ENCODE results near the gene DDX28.
"Not testable (repeated sequence)": the region's sequence is repeated elsewhere in the genome, so short reads cannot be mapped to it uniquely, and the experiment has no call there.

DNA sequence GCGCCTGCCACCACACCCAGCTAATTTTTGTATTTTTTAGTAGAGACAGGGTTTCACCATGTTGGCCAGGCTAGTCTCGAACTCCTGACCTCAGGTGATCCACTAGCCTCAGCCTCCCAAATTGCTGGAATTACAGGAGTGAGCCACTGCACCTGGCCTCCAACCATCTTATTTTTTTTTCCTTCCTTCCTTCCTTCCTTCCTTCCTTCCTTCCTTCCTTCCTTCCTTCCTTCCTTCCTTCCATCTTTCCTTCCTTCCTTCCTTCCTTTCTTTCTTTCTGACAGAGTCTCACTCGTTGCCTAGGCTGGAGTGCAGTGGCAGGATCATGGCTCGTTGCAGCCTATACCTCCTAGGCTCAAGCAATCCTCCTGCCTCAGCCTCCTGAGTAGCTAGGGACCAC, 13.2 kb downstream of the DDX28 start:
- TF ChIP-seq, protein P1, sequence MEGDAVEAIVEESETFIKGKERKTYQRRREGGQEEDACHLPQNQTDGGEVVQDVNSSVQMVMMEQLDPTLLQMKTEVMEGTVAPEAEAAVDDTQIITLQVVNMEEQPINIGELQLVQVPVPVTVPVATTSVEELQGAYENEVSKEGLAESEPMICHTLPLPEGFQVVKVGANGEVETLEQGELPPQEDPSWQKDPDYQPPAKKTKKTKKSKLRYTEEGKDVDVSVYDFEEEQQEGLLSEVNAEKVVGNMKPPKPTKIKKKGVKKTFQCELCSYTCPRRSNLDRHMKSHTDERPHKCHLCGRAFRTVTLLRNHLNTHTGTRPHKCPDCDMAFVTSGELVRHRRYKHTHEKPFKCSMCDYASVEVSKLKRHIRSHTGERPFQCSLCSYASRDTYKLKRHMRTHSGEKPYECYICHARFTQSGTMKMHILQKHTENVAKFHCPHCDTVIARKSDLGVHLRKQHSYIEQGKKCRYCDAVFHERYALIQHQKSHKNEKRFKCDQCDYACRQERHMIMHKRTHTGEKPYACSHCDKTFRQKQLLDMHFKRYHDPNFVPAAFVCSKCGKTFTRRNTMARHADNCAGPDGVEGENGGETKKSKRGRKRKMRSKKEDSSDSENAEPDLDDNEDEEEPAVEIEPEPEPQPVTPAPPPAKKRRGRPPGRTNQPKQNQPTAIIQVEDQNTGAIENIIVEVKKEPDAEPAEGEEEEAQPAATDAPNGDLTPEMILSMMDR (IDR thresholded peaks at IDR 0.05 in 2 of 3, conservative IDR thresholded peaks at IDR 0.05 in 1 of 3; ENCODE audit: control insufficient read depth in 2 of 3, extremely low read depth in 1 of 3, insufficient read depth in 1 of 3, low read depth in 3 of 3, low read length in 3 of 3), result not testable (repeated sequence)
- TF ChIP-seq RAD21 (IDR thresholded peaks at IDR 0.05; ENCODE audit: insufficient read depth, low read depth, low read length); POLR2A (IDR thresholded peaks at IDR 0.05; ENCODE audit: low read depth, low read length): not testable (repeated sequence)

All from GM12878 (cell line).